Coronary artery (tissue), 2 donors: ENCODE measurements around the gene VDAC1.
"Not testable (repeated sequence)": the region's sequence is repeated elsewhere in the genome, so short reads cannot be mapped to it uniquely, and the experiment has no call there.

Source experiments
- DNase-seq: peaks from one replicate; pipeline ENCODE4 v3.0.0-alpha.2; 2017; ENCODE audit warnings: low spot score
- H3K27ac ChIP-seq, 2 donors: fragments of 200-600 bp; sonication (generic); one replicate each; pipeline ENCODE4 v1.5.1; 2016 to 2019
- H3K4me3 ChIP-seq: fragments of 200-600 bp; sonication (generic); 2 replicates; pipeline ENCODE4 v1.5.1; 2016; ENCODE audit warnings: mild to moderate bottlenecking, moderate library complexity
- TF ChIP-seq, protein P1 (sequence below): fragments of 200-600 bp; sonication (generic); IDR thresholded peaks from one replicate; pipeline ENCODE4 v1.5.1; 2019; ENCODE audit warnings: antibody characterized with exemption

Gene VDAC1

DNA sequence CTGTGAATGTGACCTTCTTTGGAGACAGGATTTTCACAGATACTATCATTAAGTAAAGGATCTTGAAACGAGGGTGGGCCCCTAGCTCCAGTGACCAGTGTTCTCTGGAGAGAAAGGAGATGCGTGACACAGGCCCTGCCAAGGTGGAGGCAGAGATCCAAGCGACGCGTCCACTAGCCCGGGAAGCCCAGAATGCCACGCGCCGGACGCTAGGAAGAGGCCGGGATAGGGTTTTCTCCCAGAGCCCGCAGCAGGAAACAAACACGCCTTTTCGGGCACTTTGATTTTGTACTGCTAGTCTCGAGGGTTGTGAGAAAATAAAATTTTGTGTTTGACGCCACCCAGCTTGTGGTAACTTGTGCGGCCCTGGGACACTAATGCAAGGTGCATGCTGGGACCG, 29.6 kb upstream of the VDAC1 start:
- DNase-seq = no peak
- H3K4me3 ChIP-seq = no peak overlapping the region
- TF ChIP-seq, protein P1, sequence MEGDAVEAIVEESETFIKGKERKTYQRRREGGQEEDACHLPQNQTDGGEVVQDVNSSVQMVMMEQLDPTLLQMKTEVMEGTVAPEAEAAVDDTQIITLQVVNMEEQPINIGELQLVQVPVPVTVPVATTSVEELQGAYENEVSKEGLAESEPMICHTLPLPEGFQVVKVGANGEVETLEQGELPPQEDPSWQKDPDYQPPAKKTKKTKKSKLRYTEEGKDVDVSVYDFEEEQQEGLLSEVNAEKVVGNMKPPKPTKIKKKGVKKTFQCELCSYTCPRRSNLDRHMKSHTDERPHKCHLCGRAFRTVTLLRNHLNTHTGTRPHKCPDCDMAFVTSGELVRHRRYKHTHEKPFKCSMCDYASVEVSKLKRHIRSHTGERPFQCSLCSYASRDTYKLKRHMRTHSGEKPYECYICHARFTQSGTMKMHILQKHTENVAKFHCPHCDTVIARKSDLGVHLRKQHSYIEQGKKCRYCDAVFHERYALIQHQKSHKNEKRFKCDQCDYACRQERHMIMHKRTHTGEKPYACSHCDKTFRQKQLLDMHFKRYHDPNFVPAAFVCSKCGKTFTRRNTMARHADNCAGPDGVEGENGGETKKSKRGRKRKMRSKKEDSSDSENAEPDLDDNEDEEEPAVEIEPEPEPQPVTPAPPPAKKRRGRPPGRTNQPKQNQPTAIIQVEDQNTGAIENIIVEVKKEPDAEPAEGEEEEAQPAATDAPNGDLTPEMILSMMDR = no peak
- H3K27ac ChIP-seq = no peak overlapping the region

DNA sequence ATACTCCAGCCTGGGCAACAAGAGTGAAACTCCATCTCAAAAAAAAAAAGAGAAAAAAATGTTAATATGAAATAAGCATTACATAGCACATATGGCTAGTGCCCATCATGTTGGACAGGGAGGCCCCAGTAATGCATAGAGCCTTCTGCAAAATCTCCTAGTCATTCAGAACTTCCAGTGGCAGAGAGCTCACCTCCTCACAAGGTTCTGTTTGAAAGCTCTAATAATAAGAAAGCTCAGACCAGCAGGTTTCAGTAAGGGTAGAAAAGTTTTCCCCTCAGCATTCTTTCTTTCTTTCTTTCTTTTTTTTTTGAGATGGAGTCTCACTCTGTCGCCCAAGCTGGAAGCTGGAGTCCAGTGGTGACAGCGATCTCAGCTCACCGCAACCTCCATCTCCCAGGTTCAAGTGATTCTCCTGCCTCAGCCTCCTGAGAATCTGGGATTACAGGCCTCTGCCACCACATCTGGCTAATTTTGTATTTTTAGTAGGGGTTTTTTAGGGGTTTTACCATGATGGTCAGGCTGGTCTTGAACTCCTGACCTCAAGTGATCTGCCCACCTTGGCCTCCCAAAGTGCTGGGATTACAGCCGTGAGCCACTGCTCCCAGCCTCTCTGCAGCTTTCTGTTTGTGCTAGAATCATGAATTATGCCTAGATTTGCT, 25.7 kb upstream of the VDAC1 start:
- not testable (repeated sequence) for DNase-seq, H3K4me3 ChIP-seq, H3K27ac ChIP-seq

DNA sequence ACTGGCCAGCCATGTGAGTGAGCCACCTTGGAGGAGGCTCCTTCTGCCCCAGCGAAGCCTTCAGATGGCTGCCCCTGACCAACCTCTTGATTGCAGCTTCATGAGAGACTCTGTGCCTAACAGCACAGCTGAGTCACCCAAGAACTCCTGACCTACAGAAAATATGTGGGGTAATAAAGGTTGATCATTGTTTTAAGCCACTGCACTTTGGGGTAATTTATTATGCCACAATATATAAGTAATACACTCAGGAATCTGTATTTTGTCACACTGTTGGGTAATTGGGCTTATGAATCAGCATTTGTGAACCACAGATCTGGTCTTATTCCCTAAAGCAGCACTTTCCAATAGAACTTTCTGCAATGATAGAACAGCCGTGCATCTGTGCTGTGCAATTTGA, 24.4 kb upstream of the VDAC1 start:
- no peak for DNase-seq
- Histone ChIP-seq H3K27ac (no peak overlapping the region), H3K4me3 (no peak overlapping the region)
- TF ChIP-seq, protein P1 = no peak

DNA sequence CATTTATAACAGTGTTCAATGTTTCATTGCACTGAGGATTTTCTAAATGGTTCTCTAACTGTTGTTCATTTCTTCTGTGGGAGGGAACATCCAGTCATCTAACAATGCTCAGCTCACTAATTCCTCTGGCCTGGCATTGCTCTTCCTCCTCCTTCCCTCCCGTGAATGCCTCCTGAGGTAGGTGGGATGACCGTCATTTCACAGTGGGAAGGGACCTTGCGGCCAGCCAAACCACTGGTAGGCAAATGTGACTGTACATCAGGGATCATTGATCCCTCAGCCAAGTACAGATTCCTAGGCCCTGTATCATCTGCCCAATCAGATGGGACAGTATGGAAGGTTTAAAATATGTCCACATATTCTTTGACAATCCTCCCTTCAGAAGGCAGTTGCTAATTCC, 23.7 kb upstream of the VDAC1 start:
- TF ChIP-seq, protein P1 = no peak
- no peak overlapping the region for H3K27ac ChIP-seq
- no peak overlapping the region for H3K4me3 ChIP-seq
- DNase-seq = no peak

DNA sequence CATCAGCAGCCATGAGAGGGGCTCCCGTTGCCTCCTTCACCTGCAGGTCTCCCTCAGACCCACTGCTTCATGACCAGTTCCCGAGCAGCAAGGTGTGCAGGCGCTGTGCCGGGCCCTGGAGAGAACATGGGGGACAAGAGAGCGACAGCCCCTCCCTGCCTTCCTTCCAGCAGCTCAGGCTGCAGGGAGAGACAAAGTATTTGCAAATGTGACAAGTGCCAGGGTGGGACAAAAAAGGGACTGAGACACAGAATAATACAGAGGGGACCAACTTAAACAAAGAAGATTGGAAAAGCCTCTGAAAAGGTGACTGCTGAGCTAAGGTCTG, 22.5 kb upstream of the VDAC1 start:
- H3K4me3 ChIP-seq = no peak overlapping the region
- H3K27ac ChIP-seq = no peak overlapping the region
- TF ChIP-seq, protein P1 = no peak
- no peak for DNase-seq

DNA sequence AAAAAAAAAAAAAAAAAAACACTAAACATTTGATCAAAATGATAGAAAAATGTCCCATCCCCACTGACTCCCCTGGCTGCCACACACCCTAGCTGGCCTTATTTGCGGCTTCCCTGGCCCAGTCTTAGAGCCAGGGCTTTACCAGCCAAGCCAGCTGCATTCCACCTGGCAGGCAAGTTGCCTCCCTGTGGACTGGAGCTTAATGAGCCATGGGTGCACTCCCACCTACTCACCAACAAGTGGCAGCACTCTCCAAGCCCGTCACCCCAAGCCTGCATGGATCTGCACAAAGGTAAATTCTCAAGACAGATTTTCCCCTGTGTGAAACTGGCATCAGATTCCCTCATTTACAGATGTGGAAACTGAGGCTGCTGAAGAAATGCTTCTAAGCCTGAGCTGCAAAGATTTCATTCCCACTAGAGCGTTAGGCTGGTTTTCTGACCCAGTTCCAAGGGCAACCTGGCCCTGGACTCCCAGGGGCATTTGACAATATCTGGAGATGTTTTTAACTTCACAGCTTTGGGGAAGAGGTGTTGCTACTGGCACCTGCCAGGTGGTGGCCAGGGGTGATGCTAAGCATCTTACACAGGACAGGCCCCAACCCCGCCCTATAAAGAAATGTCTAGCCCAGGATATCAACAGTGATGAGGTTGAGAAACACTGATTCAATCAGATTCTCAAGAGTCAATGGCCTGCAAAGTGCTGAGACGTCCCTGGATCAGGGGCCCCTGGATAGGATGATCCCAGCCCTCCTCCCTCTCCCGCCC, 21.9 kb upstream of the VDAC1 start:
- H3K27ac ChIP-seq = no peak overlapping the region
- DNase-seq = no peak
- TF ChIP-seq, protein P1 = no peak
- no peak overlapping the region for H3K4me3 ChIP-seq

DNA sequence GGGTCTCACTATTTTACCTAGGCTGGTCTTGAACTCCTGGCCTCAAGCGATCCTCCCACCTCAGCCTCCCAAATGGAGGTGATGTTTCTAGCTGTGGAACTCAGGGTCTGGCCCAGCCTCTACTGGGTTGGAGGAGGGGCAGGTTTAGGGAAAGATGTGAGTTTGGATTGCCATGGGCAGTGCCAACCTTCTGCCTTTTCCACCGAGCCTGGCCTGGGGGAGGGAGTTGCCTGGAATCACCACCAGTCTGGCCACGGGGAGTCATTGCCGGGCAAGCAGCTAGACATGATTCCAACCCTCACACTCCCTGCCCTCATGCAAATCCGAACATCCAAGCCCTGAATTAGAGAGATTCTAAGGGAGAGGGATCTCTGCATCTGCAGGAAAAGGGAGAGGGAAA, 21.0 kb upstream of the VDAC1 start:
- Histone ChIP-seq H3K27ac (no peak overlapping the region), H3K4me3 (no peak overlapping the region)
- no peak for DNase-seq
- TF ChIP-seq, protein P1 = no peak
